Measurements from ENCODE around the gene PTPN3.

PTPN3 gene

GRCh38 chr9:109421026-109421970 lies 76.8 kb downstream of the PTPN3 start:
- DNase-seq, result no peak

- DNase-seq, result no peak
Observed at GRCh38 chr9:109419531-109419930, 78.6 kb downstream of the PTPN3 start.

- no peak for DNase-seq
Observed at GRCh38 chr9:109418827-109419226, 79.3 kb downstream of the PTPN3 start.

- DNase-seq, result no peak
Observed at GRCh38 chr9:109417585-109418544, 80.2 kb downstream of the PTPN3 start.

- DNase-seq, result no peak
Observed at GRCh38 chr9:109417054-109417453, 81.1 kb downstream of the PTPN3 start.

GRCh38 chr9:109416135-109416706 lies 81.9 kb downstream of the PTPN3 start:
- no peak for DNase-seq

GRCh38 chr9:109414125-109414785 lies 83.9 kb downstream of the PTPN3 start:
- DNase-seq, result no peak

GRCh38 chr9:109411798-109412352 lies 86.2 kb downstream of the PTPN3 start:
- DNase-seq, result no peak

GRCh38 chr9:109411069-109411761 lies 86.9 kb downstream of the PTPN3 start:
- DNase-seq, result no peak

- DNase-seq, result no peak
Observed at GRCh38 chr9:109409773-109410397, 88.2 kb downstream of the PTPN3 start.

- no peak for DNase-seq
Observed at GRCh38 chr9:109408759-109409462, 89.2 kb downstream of the PTPN3 start.

- DNase-seq, result no peak
Observed at GRCh38 chr9:109403766-109404320, 94.3 kb downstream of the PTPN3 start.

- no peak for DNase-seq
Observed at GRCh38 chr9:109403116-109403515, 95.0 kb downstream of the PTPN3 start.

GRCh38 chr9:109401990-109402318 lies 96.2 kb downstream of the PTPN3 start:
- DNase-seq, result no peak

- peak; percentile 2 for DNase-seq
Observed at GRCh38 chr9:109401169-109401989, 96.7 kb downstream of the PTPN3 start.

- DNase-seq, result no peak
Observed at GRCh38 chr9:109399258-109399767, 98.8 kb downstream of the PTPN3 start.

- DNase-seq, result no peak
Observed at GRCh38 chr9:109391176-109391575, 106.9 kb downstream of the PTPN3 start.

GRCh38 chr9:109387856-109388255 lies 110.3 kb downstream of the PTPN3 start:
- no peak for DNase-seq

GRCh38 chr9:109387206-109387605 lies 110.9 kb downstream of the PTPN3 start:
- DNase-seq, result no peak
